Keratinocyte (primary cell): Measurements from ENCODE around the gene CDON.

ENCODE experiments used
- CTCF ChIP-seq, 3 experiments: IDR thresholded peaks in 1 of 3; conservative IDR thresholded peaks in 1 of 3; optimal IDR thresholded peaks in 1 of 3; 2 replicates in 2 of 3; 3 replicates in 1 of 3; pipeline versions ENCODE3 to v1.5.1; 2011; ENCODE audit warnings: low read length in 3 of 3, mild to moderate bottlenecking in 3 of 3, moderate library complexity in 2 of 3, control low read depth in 1 of 3, inconsistent platforms in 1 of 3; ENCODE audit not compliant: insufficient read depth in 2 of 3; ENCODE audit errors: extremely low read depth in 1 of 3
- EZH2 ChIP-seq: IDR thresholded peaks from one replicate; pipeline ENCODE4 v1.6.1; 2012; ENCODE audit warnings: inconsistent platforms, mild to moderate bottlenecking, low read length, moderate library complexity

DNA sequence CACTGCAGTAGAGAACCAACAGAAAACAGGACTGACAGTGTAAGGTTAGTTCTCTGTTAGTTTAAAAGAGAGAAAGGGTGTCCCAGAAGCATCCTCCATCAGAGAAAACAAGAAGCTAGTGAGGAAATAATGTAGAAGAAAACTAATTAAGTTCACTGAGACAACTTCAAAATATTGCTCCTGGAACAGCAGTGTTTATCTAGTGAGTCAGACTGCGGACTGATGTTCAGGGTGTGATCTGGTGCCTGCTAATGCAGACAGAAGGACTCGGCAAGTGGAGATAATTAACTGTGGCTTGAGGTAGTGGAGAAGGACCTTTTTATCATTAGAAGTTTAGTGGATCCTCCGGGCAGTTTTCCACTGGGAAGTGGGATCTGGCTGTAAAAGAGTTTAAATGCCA is 55.4 kb downstream of the CDON start:
- no peak for TF ChIP-seq CTCF (optimal IDR thresholded peaks at IDR 0.05 in 1 of 3, IDR thresholded peaks at IDR 0.05 in 1 of 3, conservative IDR thresholded peaks at IDR 0.05 in 1 of 3; ENCODE audit: extremely low read depth in 1 of 3, insufficient read depth in 2 of 3, low read length in 3 of 3)
- no peak for TF ChIP-seq EZH2
